Neuronal stem cell (in vitro differentiated cells): ENCODE measurements around the gene KIF14.

ENCODE experiments used
- DNase-seq: peaks from one replicate; pipeline ENCODE4 v3.0.0-alpha.2; 2013; ENCODE audit warnings: low spot score
- H2AFZ ChIP-seq: one replicate; pipeline ENCODE4 v1.6.1; 2013; ENCODE audit warnings: mild to moderate bottlenecking, low read length, inconsistent platforms
- H2AK5ac ChIP-seq: 2 replicates; pipeline ENCODE4 v1.6.1; 2013; ENCODE audit warnings: low read depth, mild to moderate bottlenecking, inconsistent platforms, low read length, moderate library complexity, mixed read lengths
- H2BK120ac ChIP-seq: 2 replicates; pipeline ENCODE4 v1.6.1; 2013; ENCODE audit warnings: low read depth, mild to moderate bottlenecking, inconsistent platforms, low read length, moderate library complexity, mixed read lengths
- H2BK12ac ChIP-seq: one replicate; pipeline ENCODE4 v1.6.1; 2013; ENCODE audit warnings: low read length, inconsistent platforms
- H2BK15ac ChIP-seq: 2 replicates; pipeline ENCODE4 v1.6.1; 2013; ENCODE audit warnings: mild to moderate bottlenecking, low read length, inconsistent platforms, mixed read lengths
- H2BK5ac ChIP-seq: one replicate; pipeline ENCODE4 v1.6.1; 2013; ENCODE audit warnings: inconsistent platforms, mild to moderate bottlenecking, low read length, moderate library complexity
- H3K14ac ChIP-seq: one replicate; pipeline ENCODE4 v1.6.1; 2013; ENCODE audit warnings: low read length, inconsistent platforms
- H3K18ac ChIP-seq: 2 replicates; pipeline ENCODE4 v1.6.1; 2013; ENCODE audit warnings: low read length, inconsistent platforms
- H3K23ac ChIP-seq: 2 replicates; pipeline ENCODE4 v1.6.1; 2013; ENCODE audit warnings: low read depth, mild to moderate bottlenecking, mixed read lengths, low read length, inconsistent platforms; ENCODE audit not compliant: poor library complexity
- H3K27ac ChIP-seq: replicated peaks from 3 replicates; pipeline ENCODE4 v1.5.1; 2013; ENCODE audit warnings: low read length, inconsistent platforms
- H3K27me3 ChIP-seq, 3 experiments: 2 replicates each; pipeline ENCODE4 v1.6.1; 2013; ENCODE audit warnings: low read length in 3 of 3, mild to moderate bottlenecking in 2 of 3, inconsistent platforms in 1 of 3, low read depth in 1 of 3, mixed read lengths in 1 of 3, moderate library complexity in 1 of 3; ENCODE audit not compliant: control insufficient read depth in 3 of 3, insufficient read depth in 3 of 3
- H3K36me3 ChIP-seq, 2 donors: replicated peaks in 1 of 2; 2 replicates each; pipeline ENCODE4 v1.6.1; 2013; ENCODE audit warnings: low read length in 2 of 2; ENCODE audit not compliant: control insufficient read depth in 2 of 2, insufficient read depth in 2 of 2
- H3K4ac ChIP-seq: 2 replicates; pipeline ENCODE4 v1.6.1; 2013; ENCODE audit warnings: inconsistent platforms, mild to moderate bottlenecking, low read length, moderate library complexity
- H3K4me1 ChIP-seq, 2 donors: 1 replicate in 1 of 2; 2 replicates in 1 of 2; pipeline ENCODE4 v1.6.1; 2013; ENCODE audit warnings: low read length in 2 of 2, low read depth in 1 of 2; ENCODE audit not compliant: control insufficient read depth in 2 of 2, insufficient read depth in 1 of 2
- H3K4me2 ChIP-seq: one replicate; pipeline ENCODE4 v1.6.1; 2013; ENCODE audit warnings: mild to moderate bottlenecking, low read length, inconsistent platforms; ENCODE audit not compliant: insufficient read depth, poor library complexity, severe bottlenecking
- H3K4me3 ChIP-seq, 2 donors: 2 replicates each; pipeline ENCODE4 v1.5.1; 2013; ENCODE audit warnings: low read length in 2 of 2, mild to moderate bottlenecking in 2 of 2, inconsistent platforms in 1 of 2, moderate library complexity in 1 of 2
- H3K79me1 ChIP-seq: one replicate; pipeline ENCODE4 v1.6.1; 2013; ENCODE audit warnings: low read depth, mild to moderate bottlenecking, inconsistent platforms, low read length, moderate library complexity
- H3K9ac ChIP-seq: one replicate; pipeline ENCODE4 v1.6.1; 2013; ENCODE audit warnings: mild to moderate bottlenecking, low read depth, low read length, inconsistent platforms; ENCODE audit not compliant: poor library complexity
- H3K9me3 ChIP-seq, 2 donors: replicated peaks in 1 of 2; 2 replicates each; pipeline versions ENCODE3 to v1.6.1; 2013; ENCODE audit warnings: low read length in 2 of 2, mild to moderate bottlenecking in 2 of 2, inconsistent platforms in 1 of 2, low read depth in 1 of 2, mixed read lengths in 1 of 2, moderate library complexity in 1 of 2; ENCODE audit not compliant: control insufficient read depth in 2 of 2, insufficient read depth in 1 of 2
- H4K8ac ChIP-seq: one replicate; pipeline ENCODE4 v1.6.1; 2013; ENCODE audit warnings: low read depth, mild to moderate bottlenecking, inconsistent platforms, low read length, moderate library complexity
- H4K91ac ChIP-seq: one replicate; pipeline ENCODE4 v1.6.1; 2013; ENCODE audit warnings: low read length, low read depth, mild to moderate bottlenecking, inconsistent platforms; ENCODE audit not compliant: poor library complexity
- WGBS, 2 donors: extraction: QIAGEN DNeasy Blood & Tissue Kit; methylation state at CpG; one replicate each; pipeline ENCODE4 v1.1.7; 2013; ENCODE audit warnings: missing lambda C conversion rate in 2 of 2, mixed read lengths in 1 of 2; ENCODE audit not compliant: insufficient read length in 2 of 2, insufficient replicate concordance in 1 of 2; ENCODE audit errors: extremely low coverage in 2 of 2; 5-methylcytosine and 5-hydroxymethylcytosine counted together

The KIF14 gene

GRCh38 chr1:200535605-200536004 is 84.9 kb downstream of the KIF14 start:
- Histone ChIP-seq H2BK12ac (no peak overlapping the region), H2BK120ac (no peak overlapping the region), H2BK15ac (no peak overlapping the region), H3K27ac (no peak overlapping the region), H3K9me3 (no peaks in the 10 kb centered on the region), H3K9ac (no peak overlapping the region), H2BK5ac (no peak overlapping the region), H4K8ac (no peak overlapping the region), H2AFZ (no peak overlapping the region), H3K36me3 (no peaks in the 10 kb centered on the region), H4K91ac (no peak overlapping the region), H3K14ac (no peak overlapping the region), H3K4me3 (no peak overlapping the region), H3K4me1 (peaks cover 2 to 4% of the 10 kb centered on the region in 2 donors), H2AK5ac (no peak overlapping the region), H3K4ac (no peak overlapping the region), H3K4me2 (no peak overlapping the region), H3K23ac (no peak overlapping the region), H3K27me3 (peaks cover 0 to 3% (median 0%) of the 10 kb centered on the region in 3 experiments), H3K79me1 (no peaks in the 10 kb centered on the region), H3K18ac (no peak overlapping the region)
- DNase-seq, result no peak
- no CpG with 5 or more reads among the region's 4 CpGs for WGBS, 2 donors

- WGBS, 2 donors, result no CpG with 5 or more reads among the region's 7 CpGs
- H3K36me3 ChIP-seq, result no peaks in the 10 kb centered on the region
- H2AFZ ChIP-seq, result no peak overlapping the region
- H3K4ac ChIP-seq, result no peak overlapping the region
- no peak overlapping the region for H2BK5ac ChIP-seq
- H3K4me3 ChIP-seq, result no peak overlapping the region
- H4K91ac ChIP-seq, result no peak overlapping the region
- DNase-seq, result no peak
- no peak overlapping the region for H2BK15ac ChIP-seq
- no peak overlapping the region for H3K9ac ChIP-seq
- peaks cover 0 to 3% (median 0%) of the 10 kb centered on the region in 3 experiments for H3K27me3 ChIP-seq
- H3K18ac ChIP-seq, result no peak overlapping the region
- no peaks in the 10 kb centered on the region for H3K79me1 ChIP-seq
- H2BK12ac ChIP-seq, result no peak overlapping the region
- peak overlapping the region; percentile 19 for H4K8ac ChIP-seq
- peaks cover 2 to 11% of the 10 kb centered on the region in 2 donors for H3K4me1 ChIP-seq
- H2BK120ac ChIP-seq, result no peak overlapping the region
- no peak overlapping the region for H3K4me2 ChIP-seq
- no peak overlapping the region for H2AK5ac ChIP-seq
- peaks cover 0 to 2% of the 10 kb centered on the region in 2 donors for H3K9me3 ChIP-seq
- H3K27ac ChIP-seq, result no peak overlapping the region
- no peak overlapping the region for H3K23ac ChIP-seq
- no peak overlapping the region for H3K14ac ChIP-seq
Observed at GRCh38 chr1:200530623-200531261, 89.8 kb downstream of the KIF14 start.

GRCh38 chr1:200528858-200529606 is 91.5 kb downstream of the KIF14 start:
- Histone ChIP-seq H3K4me1 (peaks cover 2 to 11% of the 10 kb centered on the region in 2 donors), H4K8ac (no peak overlapping the region), H2BK5ac (no peak overlapping the region), H2AK5ac (no peak overlapping the region), H3K9me3 (peaks cover 0 to 2% of the 10 kb centered on the region in 2 donors), H2BK15ac (no peak overlapping the region), H3K27ac (no peak overlapping the region), H4K91ac (no peak overlapping the region), H3K18ac (no peak overlapping the region), H3K79me1 (no peaks in the 10 kb centered on the region), H2BK120ac (no peak overlapping the region), H3K4me3 (no peak overlapping the region), H3K9ac (no peak overlapping the region), H3K36me3 (no peaks in the 10 kb centered on the region), H3K23ac (no peak overlapping the region), H2AFZ (no peak overlapping the region), H3K14ac (no peak overlapping the region), H2BK12ac (no peak overlapping the region), H3K27me3 (peaks cover 0 to 5% (median 0%) of the 10 kb centered on the region in 3 experiments), H3K4me2 (no peak overlapping the region), H3K4ac (no peak overlapping the region)
- no CpG with 5 or more reads among the region's 4 CpGs for WGBS, 2 donors
- DNase-seq, result no peak

- Histone ChIP-seq H3K14ac (no peak overlapping the region), H3K4me1 (peaks cover 2 to 11% of the 10 kb centered on the region in 2 donors), H3K27me3 (peaks cover 0 to 7% (median 0%) of the 10 kb centered on the region in 3 experiments), H2AK5ac (no peak overlapping the region), H2BK15ac (no peak overlapping the region), H3K9me3 (peaks cover 0 to 2% of the 10 kb centered on the region in 2 donors), H3K4me2 (no peak overlapping the region), H3K4me3 (no peak overlapping the region), H2BK12ac (no peak overlapping the region), H2BK5ac (no peak overlapping the region), H3K23ac (no peak overlapping the region), H3K18ac (no peak overlapping the region), H3K9ac (no peak overlapping the region), H4K8ac (no peak overlapping the region), H3K36me3 (no peaks in the 10 kb centered on the region), H4K91ac (no peak overlapping the region), H3K27ac (no peak overlapping the region), H3K79me1 (no peaks in the 10 kb centered on the region), H2BK120ac (no peak overlapping the region), H2AFZ (no peak overlapping the region), H3K4ac (no peak overlapping the region)
- WGBS, 2 donors, result no CpG with 5 or more reads among the region's 4 CpGs
- no peak for DNase-seq
Observed at GRCh38 chr1:200527670-200528069, 92.9 kb downstream of the KIF14 start.
